SK-N-SH (cell line): ENCODE data around the gene PAN2.

Experiments
- CTCF ChIP-seq: fragments of 200-600 bp; sonication (generic); IDR thresholded peaks from 2 replicates; pipeline ENCODE4 v1.6.1; 2017; ENCODE audit warnings: antibody characterized with exemption, mild to moderate bottlenecking, moderate library complexity
- GABPA ChIP-seq: IDR thresholded peaks from 2 replicates; pipeline ENCODE4 v1.4.0; 2012; ENCODE audit warnings: low read depth, mild to moderate bottlenecking
- MEF2A ChIP-seq: IDR thresholded peaks from 2 replicates; pipeline ENCODE4 v1.4.0; 2012; ENCODE audit warnings: low read depth, borderline replicate concordance
- TAF1 ChIP-seq: IDR thresholded peaks from 2 replicates; pipeline ENCODE4 v1.6.1; 2012; ENCODE audit warnings: low read depth, mild to moderate bottlenecking, low read length, moderate library complexity, borderline replicate concordance

GRCh38 chr12:56377989-56378316 is 44.2 kb upstream of the PAN2 start:
- TF ChIP-seq CTCF (no peak), TAF1 (no peak), MEF2A (no peak), GABPA (no peak)
